WTC11 (cell line): ENCODE data around the gene CPAMD8.

Source experiments
- IRF2 ChIP-seq: sonication (generic); formaldehyde crosslinking; IDR thresholded peaks from 2 replicates; pipeline ENCODE4 v1.8.0; 2022; ENCODE audit warnings: low read depth, missing genetic modification reagents, borderline replicate concordance
- TF ChIP-seq, protein P1 (sequence below): fragments of 200-600 bp; IDR thresholded peaks from 2 replicates; pipeline ENCODE4 v1.8.0; 2022; ENCODE audit warnings: antibody characterized with exemption

DNA sequence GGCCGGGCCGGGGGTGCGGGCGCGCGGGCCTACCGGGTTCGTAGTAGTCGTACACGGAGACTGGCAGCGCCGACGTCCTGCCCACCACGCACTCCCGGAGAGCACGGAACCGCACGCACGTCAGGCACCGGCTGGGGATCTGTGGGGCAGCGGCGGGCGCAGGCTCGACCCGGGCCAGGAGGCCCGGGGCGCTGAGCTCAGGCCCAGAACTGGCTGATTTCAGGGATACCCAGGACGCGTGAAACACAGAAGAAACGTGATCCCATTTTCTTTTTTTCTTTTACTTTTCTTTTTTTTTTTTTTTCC is 128.8 kb downstream of the CPAMD8 start:
- TF ChIP-seq, protein P1, sequence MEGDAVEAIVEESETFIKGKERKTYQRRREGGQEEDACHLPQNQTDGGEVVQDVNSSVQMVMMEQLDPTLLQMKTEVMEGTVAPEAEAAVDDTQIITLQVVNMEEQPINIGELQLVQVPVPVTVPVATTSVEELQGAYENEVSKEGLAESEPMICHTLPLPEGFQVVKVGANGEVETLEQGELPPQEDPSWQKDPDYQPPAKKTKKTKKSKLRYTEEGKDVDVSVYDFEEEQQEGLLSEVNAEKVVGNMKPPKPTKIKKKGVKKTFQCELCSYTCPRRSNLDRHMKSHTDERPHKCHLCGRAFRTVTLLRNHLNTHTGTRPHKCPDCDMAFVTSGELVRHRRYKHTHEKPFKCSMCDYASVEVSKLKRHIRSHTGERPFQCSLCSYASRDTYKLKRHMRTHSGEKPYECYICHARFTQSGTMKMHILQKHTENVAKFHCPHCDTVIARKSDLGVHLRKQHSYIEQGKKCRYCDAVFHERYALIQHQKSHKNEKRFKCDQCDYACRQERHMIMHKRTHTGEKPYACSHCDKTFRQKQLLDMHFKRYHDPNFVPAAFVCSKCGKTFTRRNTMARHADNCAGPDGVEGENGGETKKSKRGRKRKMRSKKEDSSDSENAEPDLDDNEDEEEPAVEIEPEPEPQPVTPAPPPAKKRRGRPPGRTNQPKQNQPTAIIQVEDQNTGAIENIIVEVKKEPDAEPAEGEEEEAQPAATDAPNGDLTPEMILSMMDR, result no peak
- no peak for TF ChIP-seq IRF2
